ENCODE results near the gene TSPAN13.

Gene TSPAN13

GRCh38 chr7:16753102-16753931 lies at the start of gene TSPAN13:
Gene TSPAN13, plus strand, starts transcription at chr7:16753755. Its CDS starts 213 bp downstream, at chr7:16753968.
- in situ Hi-C loops (cut with MboI; ENCODE audit: low sequenced_read_pairs), result no loop called here

- in situ Hi-C loops (cut with MboI; ENCODE audit: low sequenced_read_pairs), result no loop called here
These were observed 45.0 kb upstream of the TSPAN13 start for GRCh38 chr7:16708511-16708910.

GRCh38 chr7:16708980-16709379 lies 44.6 kb upstream of the TSPAN13 start:
- in situ Hi-C loops (cut with MboI; ENCODE audit: low sequenced_read_pairs), result no loop called here

GRCh38 chr7:16710651-16711050 lies 42.9 kb upstream of the TSPAN13 start:
- in situ Hi-C loops (cut with MboI; ENCODE audit: low sequenced_read_pairs), result no loop called here

GRCh38 chr7:16711730-16712129 lies 41.8 kb upstream of the TSPAN13 start:
- in situ Hi-C loops (cut with MboI; ENCODE audit: low sequenced_read_pairs), result no loop called here

- in situ Hi-C loops (cut with MboI; ENCODE audit: low sequenced_read_pairs), result no loop called here
These were observed 40.6 kb upstream of the TSPAN13 start for GRCh38 chr7:16712916-16713315.

GRCh38 chr7:16715928-16716327 lies 37.6 kb upstream of the TSPAN13 start:
- in situ Hi-C loops (cut with MboI; ENCODE audit: low sequenced_read_pairs), result no loop called here

GRCh38 chr7:16718111-16718656 lies 35.4 kb upstream of the TSPAN13 start:
- in situ Hi-C loops (cut with MboI; ENCODE audit: low sequenced_read_pairs), result no loop called here

- in situ Hi-C loops (cut with MboI; ENCODE audit: low sequenced_read_pairs), result no loop called here
These were observed 33.9 kb upstream of the TSPAN13 start for GRCh38 chr7:16719699-16720098.

GRCh38 chr7:16721541-16721940 lies 32.0 kb upstream of the TSPAN13 start:
- in situ Hi-C loops (cut with MboI; ENCODE audit: low sequenced_read_pairs), result no loop called here

- in situ Hi-C loops (cut with MboI; ENCODE audit: low sequenced_read_pairs), result no loop called here
These were observed 29.2 kb upstream of the TSPAN13 start for GRCh38 chr7:16724344-16724743.

GRCh38 chr7:16726189-16726588 lies 27.4 kb upstream of the TSPAN13 start:
- in situ Hi-C loops (cut with MboI; ENCODE audit: low sequenced_read_pairs), result no loop called here

GRCh38 chr7:16727736-16728135 lies 25.8 kb upstream of the TSPAN13 start:
- in situ Hi-C loops (cut with MboI; ENCODE audit: low sequenced_read_pairs), result no loop called here

- in situ Hi-C loops (cut with MboI; ENCODE audit: low sequenced_read_pairs), result no loop called here
These were observed 24.7 kb upstream of the TSPAN13 start for GRCh38 chr7:16728811-16729210.

GRCh38 chr7:16729541-16729940 lies 24.0 kb upstream of the TSPAN13 start:
- in situ Hi-C loops (cut with MboI; ENCODE audit: low sequenced_read_pairs), result no loop called here

GRCh38 chr7:16730937-16731336 lies 22.6 kb upstream of the TSPAN13 start:
- in situ Hi-C loops (cut with MboI; ENCODE audit: low sequenced_read_pairs), result no loop called here

- in situ Hi-C loops (cut with MboI; ENCODE audit: low sequenced_read_pairs), result no loop called here
These were observed 20.7 kb upstream of the TSPAN13 start for GRCh38 chr7:16732828-16733227.

GRCh38 chr7:16734148-16734726 lies 19.3 kb upstream of the TSPAN13 start:
- in situ Hi-C loops (cut with MboI; ENCODE audit: low sequenced_read_pairs), result no loop called here

GRCh38 chr7:16735020-16735419 lies 18.5 kb upstream of the TSPAN13 start:
- in situ Hi-C loops (cut with MboI; ENCODE audit: low sequenced_read_pairs), result no loop called here

GRCh38 chr7:16738011-16738688 lies 15.4 kb upstream of the TSPAN13 start:
- in situ Hi-C loops (cut with MboI; ENCODE audit: low sequenced_read_pairs), result no loop called here

- in situ Hi-C loops (cut with MboI; ENCODE audit: low sequenced_read_pairs), result no loop called here
These were observed 13.5 kb upstream of the TSPAN13 start for GRCh38 chr7:16739863-16740622.

Measured in hTERT RPE-1 (cell line).